Left forelimb (tissue), 1 donor: ENCODE results near the gene SERINC3.

Experiments
- DNase-seq: peaks from one replicate; pipeline ENCODE4 v3.0.0-alpha.2; 2018; ENCODE audit warnings: low spot score

SERINC3 gene

GRCh38 chr20:44463466-44463865 lies 58.4 kb downstream of the SERINC3 start:
- no peak for DNase-seq

GRCh38 chr20:44461803-44462174 lies 60.1 kb downstream of the SERINC3 start:
- DNase-seq = no peak

GRCh38 chr20:44461142-44461802 lies 60.6 kb downstream of the SERINC3 start:
- DNase-seq = no peak

- DNase-seq = no peak
These were observed 61.1 kb downstream of the SERINC3 start for GRCh38 chr20:44460795-44461141.

- no peak for DNase-seq
These were observed 62.6 kb downstream of the SERINC3 start for GRCh38 chr20:44459271-44459670.

GRCh38 chr20:44457016-44457415 lies 64.9 kb downstream of the SERINC3 start:
- no peak for DNase-seq

GRCh38 chr20:44456611-44457010 lies 65.3 kb downstream of the SERINC3 start:
- no peak for DNase-seq

GRCh38 chr20:44455126-44455525 lies 66.7 kb downstream of the SERINC3 start:
- DNase-seq = no peak

- no peak for DNase-seq
These were observed 67.4 kb downstream of the SERINC3 start for GRCh38 chr20:44454306-44454963.

GRCh38 chr20:44450903-44451450 lies 70.9 kb downstream of the SERINC3 start:
- DNase-seq = no peak

- no peak for DNase-seq
These were observed 71.5 kb downstream of the SERINC3 start for GRCh38 chr20:44450281-44450889.

GRCh38 chr20:44449864-44450263 lies 72.0 kb downstream of the SERINC3 start:
- no peak for DNase-seq

- no peak for DNase-seq
These were observed 72.9 kb downstream of the SERINC3 start for GRCh38 chr20:44448753-44449546.

GRCh38 chr20:44447827-44448419 lies 73.9 kb downstream of the SERINC3 start:
- DNase-seq = no peak
